Mucosa of gallbladder (tissue), 1 donor: Measurements from ENCODE around the gene SORL1. TPM values are rescaled to one million over a fixed set of nuclear protein-coding genes. Genes with fewer than 3 reads are reported as not detected.

Experiments
- DNase-seq: peaks from one replicate; pipeline ENCODE4 v3.0.0-alpha.2; 2020; ENCODE audit warnings: low spot score
- total RNA-seq: library from RNA; stranded (reverse); gene quantifications from one replicate; pipeline ENCODE4 v1.2.1, GENCODE V29; 2021
- donor health status: DM: no; HTN: no; CAD: no.

SORL1 gene
- total RNA-seq, 1 donor from 2014 or later, result 71.3 TPM

DNA sequence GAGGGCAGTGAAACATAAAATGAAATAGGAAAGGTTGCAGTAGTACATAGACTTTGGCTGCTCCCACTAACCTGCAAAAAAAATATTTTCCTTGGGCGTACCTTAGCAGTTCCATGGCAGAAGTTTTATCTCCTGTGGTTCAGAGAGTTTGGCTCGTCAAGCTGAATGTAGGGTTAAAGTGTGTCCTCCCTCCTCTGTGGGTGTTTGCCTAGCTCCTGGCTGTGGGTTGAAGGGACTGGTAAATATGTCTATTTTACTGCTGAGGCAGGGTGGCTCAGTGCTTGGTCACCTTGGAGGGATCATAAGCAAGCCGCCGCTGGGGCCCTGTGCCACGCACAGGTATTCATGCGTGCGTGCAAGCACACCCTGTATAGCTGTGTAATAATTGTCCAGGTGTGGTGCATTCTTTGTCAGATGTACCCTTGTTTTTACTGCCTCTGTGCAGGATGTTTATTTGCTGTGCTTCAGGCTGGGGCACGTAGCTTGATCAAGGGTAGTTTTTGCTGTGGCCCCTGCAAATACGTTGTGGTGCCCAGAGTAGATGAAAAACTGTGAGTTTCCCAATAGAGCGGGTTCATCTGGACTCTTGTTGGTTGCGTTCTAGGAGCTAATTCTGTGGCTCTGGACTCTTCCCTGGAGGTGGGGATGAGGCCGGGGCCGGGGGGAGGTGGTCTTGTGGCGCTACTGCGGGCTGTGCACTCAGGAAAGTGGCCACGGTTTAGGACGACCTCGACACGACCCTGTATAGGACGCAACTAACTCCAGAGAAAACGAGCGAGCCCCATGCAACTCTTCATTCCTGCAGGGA is 732 bp upstream of the SORL1 start:
- DNase-seq, result no peak

DNA sequence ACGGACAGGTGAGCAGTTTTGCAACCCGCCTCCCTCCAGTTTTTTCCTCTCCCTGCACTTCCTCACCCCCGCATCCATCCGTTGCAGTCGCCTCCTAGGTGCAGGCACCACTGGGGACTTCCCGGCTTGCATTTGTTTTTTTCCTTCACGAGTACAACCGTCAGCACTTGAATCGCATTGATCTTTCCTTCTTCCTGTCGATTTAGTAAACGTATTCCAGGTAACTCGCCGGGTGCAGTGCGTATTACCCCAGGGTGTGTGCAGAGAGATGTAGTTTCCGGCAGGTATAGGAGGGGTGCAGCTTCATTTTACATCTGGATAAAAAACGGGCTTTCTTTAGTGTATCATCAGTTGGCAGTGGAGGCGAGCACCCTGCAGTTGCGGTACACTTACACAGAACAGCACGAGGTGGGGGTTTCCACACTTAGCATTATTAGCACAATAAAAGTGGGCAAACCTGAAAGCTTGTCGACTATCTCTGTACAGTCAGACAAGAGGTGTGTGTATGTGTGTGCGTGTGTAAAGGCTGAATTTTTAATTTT is 566 bp downstream of the SORL1 start, which contains the start of gene SORL1-AS1:
Gene SORL1-AS1, minus strand, starts transcription at position 359 of the 542 bp plus-strand sequence.
- no peak for DNase-seq

DNA sequence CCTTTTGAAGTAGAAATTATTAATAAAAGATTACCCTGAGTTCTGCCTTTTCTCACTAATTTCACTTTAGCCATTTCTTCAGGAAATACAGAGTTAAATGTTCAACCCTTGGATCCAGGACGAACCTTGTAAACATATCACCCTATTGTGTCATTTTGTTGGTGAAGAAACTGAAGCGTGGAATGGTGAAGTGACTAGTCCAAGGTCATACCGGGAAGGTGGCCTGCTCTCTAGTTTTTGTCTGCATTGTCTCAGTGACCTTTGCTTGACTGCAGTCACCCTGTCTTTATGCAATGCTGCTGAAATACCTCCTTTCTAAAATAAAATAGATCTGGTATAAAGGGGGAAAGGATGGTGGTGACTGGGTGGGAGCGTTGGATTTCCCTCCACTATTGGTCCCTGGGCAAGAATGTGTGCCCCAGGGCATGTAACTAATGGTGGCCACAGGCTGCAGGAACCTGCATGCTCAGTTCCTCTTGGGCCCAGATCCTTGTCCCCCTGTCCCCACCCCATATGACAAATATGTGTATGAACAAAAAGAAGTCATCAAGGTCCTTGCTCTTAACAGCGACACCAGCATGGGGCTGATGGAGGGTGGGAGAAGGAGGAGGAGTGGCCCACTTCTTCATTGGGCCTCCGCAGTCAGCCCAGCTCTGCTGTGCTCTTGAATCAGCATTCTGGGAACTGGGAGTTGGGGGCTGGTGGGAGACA is 1.6 kb downstream of the SORL1 start:
- DNase-seq, result no peak

DNA sequence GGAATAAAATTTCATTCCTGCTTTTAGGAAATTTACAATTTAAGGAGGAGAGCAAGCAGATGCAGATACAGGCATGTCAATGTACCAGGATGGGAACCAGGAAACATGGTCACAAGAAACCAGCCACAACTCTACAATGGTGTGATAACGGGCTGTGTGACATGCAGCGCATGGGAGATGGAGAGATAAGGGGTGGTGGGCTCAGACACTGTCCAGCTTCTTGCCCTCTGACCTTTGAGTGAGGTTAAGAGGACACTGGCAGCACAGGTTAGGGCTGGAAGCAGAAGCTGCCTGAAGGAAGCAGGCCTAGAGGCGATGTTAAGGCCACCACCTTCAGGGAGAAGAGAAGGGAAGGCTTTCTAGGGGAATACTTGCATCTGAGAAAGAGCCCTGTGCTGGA is 3.0 kb downstream of the SORL1 start:
- DNase-seq, result no peak

DNA sequence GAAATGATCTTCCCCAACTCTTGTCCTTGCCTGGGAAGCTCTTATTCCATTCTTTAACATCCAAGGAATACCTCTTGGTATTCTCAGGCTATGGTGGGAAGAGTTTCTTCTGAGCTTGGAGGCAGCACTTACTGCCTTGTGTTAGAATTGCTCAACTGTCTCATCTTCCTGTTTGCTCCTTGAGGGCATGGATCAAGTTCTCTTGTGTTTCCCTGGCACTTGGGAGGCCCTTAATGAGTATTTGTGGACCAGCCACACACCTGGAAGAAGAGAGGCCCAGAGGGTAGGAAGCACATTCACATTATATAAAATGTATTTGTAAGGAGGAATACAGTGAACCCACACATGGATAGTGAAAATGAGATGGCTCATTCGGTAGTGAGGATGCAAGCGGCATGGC is 4.0 kb downstream of the SORL1 start:
- no peak for DNase-seq

DNA sequence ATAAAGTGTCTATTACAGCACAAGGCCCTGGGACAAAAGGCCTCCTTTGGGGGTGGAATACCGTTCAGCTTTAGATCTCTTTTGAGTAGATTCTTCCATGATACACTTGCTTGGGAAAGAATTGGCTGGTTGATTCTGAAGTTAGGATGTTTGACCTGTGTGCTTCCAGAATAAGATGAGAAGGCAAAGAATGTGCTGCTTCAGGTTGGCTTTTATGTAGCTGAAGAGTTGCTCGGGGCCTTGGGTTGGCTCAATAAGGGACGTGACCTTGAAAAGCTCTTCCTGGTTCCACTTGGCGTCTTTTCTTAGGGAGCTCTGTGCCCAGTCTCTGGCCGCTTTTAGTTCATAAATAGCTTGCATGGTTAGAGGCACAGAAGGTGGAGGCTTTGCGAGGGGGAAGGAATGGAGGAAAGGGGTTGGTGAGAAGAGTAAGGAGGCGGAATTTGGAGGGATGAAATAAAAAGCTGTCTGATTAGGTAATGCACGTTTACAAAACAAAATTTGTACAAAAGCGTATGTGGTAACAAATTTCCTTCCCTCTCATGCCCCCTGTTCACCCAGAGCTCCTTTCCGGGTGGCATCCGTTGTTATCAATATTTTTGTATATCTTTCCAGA is 4.8 kb downstream of the SORL1 start:
- no peak for DNase-seq

DNA sequence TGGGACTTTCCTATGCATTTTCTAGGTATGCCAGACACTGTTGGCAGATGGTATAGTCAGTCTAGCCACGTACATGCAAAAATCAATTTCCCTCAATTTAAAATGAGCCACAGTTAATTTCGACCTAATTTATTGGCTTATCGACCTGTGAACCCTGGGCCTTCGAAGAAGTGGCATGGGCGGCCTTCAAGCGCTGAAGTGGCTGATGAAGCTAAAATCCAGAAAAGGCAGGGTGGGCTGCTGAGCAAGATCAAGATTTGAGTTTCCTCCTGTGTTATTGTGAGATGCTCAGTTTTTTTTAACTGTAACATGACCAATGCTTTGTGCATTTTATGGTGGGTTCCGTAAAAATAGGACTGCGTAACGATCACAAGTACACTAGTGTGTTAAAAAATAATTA is 6.4 kb downstream of the SORL1 start:
- DNase-seq, result no peak

DNA sequence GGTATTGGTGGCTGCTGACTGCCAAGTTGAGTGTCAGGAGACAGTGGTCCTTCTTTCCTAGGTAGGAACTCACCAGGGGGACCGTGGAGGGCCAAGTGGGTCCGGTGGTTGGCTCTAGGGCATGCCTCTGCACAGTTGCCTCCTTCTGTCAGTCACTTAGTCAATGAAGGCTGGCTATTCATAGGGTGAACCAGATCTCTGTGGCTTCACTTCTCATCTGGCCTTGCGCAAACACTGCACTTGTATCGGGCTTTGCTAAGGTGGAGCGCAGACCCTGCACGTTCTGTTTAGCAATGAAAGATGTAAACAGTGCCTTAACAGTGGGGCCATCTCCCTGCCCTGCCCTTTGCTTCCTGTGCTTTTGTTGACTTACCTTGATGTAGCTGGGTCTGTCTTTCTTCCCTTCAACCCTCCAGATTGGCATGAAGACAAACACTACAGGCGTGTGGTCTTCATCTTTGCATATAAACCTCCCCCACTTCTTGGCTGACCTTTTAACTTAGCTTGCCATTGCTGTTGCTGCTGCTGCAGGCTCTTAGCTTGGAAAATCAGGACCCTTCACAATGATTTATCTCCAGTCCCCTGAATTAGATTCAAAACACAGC is 7.4 kb downstream of the SORL1 start:
- no peak for DNase-seq

DNA sequence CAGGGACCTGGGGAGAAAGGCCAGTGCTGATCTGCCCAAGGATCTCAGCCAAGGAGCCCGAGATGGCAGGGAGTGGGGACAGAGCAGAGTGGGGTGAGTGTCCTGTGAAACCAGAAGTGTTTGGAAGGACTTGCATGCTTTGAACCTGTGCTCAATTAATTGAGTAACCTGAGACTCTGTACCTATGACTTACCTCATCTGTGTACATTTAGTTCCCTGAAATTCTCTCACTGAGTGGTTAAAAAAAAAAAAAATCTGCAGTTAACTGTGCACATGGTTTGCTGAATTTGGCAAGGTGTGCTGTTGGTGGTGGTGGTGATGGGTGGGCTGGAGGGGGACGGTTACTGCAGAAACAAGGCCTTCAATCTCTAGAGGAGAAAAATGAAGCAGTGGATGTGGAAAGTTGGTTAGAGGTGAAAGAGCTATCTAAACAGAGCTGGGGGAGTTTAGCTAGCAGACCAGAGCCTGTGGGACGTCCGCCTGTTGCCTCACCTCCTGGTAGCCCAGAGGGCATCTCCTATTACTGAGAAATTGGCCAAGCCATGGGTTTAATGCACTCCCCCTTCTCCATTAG is 8.9 kb downstream of the SORL1 start:
- DNase-seq, result no peak

DNA sequence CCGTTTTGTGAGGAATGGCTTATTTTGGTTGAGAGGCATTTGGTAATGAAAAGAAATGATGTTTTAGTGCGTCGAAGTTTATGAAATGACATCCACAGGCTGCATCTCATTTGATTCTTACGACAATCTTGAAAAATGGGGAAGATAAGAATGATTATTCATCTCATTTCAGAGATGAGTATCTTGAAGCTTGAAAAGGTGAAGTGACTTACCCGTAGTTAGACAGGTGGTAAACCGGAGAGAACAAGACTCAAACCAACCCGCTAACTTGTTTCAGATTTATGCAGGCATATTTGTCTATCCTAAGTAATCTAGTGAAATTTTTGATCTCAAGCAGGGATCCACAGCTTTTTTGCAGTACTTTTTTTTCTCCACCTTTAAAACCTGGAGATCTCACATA is 9.7 kb downstream of the SORL1 start:
- no peak for DNase-seq

DNA sequence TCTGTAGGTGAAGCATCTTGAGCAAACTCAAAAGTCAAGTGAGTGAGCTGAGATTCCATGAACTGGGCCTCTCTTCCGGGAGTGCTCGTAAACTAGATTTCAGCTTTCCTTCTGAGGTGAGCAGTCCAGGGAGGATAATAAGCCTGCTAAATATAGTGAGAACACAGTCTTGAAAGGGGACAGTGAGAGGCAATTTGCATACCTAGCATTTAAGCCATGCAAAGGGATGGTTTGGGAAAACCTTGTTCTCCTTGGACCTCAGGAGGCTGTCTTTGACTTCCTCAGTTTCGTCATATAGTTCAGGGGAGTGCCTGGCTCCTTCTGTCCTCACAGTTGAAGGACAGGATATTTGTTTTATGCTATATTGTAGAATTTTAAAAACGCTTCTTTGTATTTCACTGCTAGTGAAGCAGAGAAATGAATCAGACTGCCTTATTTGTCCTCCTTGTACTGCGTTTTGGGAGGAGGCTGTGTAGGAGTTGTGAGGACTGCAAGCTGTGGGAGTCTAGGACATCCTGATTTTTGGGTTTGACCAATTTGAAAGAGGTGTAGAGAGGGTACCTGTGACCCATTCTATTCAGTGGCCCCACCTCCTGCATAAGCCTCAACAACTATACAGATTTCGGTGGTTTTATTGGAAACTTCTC is 11.7 kb downstream of the SORL1 start:
- DNase-seq, result no peak

DNA sequence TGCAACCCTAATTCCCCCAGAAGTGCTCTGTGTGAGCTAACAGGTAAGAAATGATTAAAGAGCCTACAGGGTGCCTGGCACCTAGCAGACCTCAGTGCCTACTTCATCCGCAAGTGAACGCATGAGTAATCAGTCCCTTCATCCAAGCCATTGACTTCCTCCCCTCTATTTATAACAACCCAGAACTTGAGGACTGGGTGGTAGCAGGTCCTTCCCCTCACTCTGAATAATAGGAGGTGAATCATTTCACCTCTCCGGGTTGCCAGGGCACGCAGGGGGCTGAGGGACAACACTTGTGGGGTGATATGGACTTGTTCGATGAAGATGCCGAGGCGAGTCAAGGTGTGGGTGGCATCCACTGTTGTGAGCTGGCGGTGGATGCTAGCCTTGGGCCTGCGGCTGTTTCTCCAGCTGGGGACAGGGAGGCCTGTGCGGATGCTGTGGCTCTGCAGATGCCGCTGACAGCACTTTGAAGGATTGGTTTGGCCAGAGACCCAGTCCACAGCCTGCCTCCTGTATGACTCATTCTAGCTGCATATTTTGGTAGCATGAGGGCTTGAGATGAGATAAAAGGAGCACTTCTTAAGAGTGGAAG is 12.3 kb downstream of the SORL1 start:
- DNase-seq, result peak; percentile 53

DNA sequence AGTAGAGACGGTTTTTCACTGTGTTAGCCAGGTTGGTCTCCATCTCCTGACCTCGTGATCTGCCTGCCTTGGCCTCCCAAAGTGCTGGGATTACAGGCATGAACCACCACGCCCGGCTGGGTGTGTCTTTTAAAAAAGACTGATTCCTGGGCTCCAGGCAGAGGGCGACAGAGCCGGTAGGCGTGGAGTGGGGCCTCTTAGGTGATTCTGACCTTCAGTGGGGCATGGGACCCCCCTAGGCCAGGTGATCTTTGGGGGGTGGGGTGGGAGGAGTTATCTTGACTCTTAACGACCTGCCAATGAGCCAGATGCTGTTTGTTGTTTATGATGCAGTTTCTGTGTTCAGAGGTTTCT is 13.6 kb downstream of the SORL1 start:
- DNase-seq, result no peak

DNA sequence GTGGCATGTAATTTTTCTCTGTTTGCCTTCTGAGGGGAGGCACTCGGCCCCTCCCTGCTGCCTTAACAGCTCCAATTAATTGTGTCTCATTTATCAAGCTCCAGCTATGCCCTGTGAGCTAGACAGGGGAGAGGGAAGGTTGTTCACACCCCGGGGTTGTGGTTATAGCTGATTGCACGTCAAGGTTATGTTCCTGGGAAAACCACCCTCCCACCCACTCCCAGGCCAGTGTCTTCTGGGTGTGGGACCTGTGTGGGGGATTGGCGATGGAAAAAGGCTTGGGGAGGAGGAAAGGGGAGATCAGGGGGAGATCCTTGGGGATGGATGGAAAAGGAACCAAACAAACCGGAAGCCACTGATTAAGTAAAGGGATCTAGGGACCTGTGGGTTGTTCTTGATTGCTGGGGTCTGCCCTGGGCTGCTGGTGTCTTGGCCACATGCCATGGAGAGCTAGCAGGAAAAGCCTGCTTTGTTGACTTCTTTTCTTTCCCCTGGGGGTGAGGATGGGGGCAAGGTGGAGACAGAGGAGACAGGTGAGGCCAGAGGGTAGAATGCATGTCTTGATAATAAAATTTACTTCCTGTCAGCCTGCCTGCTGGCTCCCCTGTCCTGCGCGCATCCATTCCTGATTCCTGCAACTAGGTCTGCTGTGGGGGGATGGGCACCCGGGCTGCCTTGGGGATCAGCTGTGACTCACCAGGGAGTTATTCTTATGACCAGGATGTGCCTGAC is 14.1 kb downstream of the SORL1 start:
- peak; percentile 95 for DNase-seq

DNA sequence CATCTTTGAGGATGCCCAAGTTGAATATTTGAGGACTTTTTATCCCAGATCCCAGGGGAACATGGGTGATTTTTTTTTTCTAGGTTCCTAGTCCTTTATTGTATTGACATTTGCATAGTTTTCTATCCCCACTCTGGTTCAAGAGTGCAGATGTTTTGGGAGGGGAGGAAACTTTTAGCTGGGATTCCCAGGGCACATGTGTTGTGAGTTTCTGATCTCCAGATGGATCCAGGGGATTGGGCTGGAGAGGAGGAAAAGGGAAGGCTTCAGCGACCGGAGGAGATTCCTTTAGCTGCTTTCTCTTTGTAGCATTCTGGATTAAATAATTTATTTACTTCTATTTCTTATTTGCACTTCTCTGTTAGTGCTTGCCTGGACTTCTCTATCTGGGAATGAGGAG is 15.4 kb downstream of the SORL1 start:
- no peak for DNase-seq

DNA sequence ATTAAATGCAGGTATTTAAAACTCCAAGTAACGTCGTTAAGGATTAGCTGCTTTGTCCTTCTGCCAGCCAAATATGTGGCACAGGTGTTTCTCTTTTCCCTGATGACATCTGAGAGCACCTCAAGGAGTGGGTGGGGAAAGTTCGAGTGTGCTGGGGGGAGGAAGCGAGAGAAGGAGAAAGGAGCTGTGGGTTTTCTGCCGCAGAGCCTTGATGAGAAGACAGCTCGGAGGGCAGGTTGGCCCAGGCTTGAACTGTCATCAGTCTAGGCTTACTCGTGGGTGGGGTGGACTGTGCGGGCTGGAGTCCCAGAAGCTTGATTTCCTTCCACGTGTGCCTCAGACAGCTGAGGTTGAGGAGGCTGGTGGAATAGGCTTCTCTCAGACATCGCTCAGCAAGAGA is 15.9 kb downstream of the SORL1 start:
- no peak for DNase-seq

DNA sequence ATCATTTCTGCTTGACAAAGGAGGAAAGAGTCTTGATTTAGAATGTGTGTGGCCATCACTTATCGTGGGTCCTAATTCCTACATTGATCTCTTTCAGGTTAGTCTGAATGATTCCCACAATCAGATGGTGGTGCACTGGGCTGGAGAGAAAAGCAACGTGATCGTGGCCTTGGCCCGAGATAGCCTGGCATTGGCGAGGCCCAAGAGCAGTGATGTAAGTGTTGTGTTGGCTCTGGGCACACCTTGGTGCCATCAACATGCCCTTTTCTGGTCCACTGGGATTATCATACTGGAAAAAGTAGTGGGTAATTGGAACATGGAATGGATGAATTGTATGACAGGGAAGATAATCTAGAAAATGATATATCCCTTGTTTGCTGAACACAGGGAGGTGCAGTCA is 17.8 kb downstream of the SORL1 start:
- no peak for DNase-seq

DNA sequence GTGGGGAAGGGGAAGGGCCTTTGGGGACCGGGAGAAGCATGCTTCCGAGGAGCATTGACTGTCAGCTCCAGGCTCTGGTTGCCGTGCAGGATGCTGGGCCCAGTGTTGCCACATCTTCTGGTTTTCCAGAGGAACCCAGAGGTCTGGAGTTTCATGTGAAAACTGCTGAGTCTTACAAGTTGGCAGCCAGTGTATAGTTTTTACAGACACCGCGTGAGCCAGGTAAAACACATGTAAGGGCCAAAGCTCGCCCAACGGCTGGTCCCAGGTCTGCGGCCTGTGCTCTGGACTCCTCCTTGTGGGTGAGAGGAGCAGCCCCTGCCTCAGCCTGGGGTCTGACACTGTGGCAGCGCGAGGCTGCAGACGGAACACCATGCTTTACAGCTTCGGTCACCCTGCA is 19.1 kb downstream of the SORL1 start:
- no peak for DNase-seq

DNA sequence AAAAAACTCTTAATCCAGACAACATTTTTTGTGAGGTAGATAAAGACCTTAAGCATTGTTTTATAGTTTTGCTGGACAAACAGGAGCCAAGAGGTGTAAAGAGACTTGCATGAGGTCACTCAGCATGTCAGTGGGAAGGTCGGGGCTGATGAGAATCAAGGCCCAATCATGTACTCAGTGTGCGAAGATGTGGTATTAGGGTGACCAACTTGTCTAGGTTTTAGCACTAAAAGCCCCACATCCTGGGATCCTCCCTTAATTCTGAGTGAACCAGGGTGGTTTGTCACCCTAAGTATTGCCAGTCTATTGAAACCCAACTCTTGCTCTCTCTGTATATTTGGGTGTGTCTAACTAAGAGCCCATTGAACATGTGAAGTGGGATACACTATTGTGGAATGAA is 20.2 kb downstream of the SORL1 start:
- no peak for DNase-seq

DNA sequence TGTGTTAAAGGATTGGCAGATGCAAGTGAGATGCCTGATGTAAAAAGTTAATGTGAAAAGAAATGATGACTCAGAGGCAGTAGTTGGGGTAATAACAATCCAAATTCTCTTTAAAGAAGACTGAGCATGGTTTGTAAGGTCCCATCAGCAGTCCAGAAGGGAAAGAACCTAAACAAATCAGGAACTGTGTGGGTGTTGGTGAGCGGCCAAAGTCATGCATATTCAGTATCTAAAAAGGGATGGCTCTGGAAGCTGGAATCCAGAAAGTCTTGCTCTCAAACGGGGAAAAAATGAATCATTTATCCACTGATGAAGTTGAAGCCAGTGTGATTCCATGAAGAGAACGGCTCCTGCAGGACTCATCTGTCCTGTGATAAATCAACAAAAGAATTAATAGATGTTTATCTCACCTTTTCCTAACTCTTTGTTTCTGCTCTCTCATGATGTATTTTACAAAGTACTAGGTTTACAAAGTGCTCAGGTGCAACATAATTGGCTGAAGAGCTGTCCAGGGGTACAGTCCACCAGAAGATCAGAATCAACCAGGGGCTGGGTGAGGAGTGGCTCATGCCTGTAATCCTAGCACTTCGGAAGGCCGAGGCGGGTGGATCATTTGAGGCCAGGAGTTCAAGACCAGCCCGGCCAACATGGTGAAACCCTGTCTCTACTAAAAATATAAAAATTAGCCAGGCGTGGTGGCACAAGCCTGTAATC is 21.1 kb downstream of the SORL1 start:
- no peak for DNase-seq
